ENCODE measurements around the gene MARCHF4. TPM values are rescaled to one million over a fixed set of nuclear protein-coding genes. Genes with fewer than 3 reads are reported as not detected.

MARCHF4 gene
- total RNA-seq, 4 donors from 2014 or later, result 0.07 TPM; not detected in 3

- no peaks in the 10 kb centered on the region for H3K36me3 ChIP-seq
- H3K27me3 ChIP-seq, result no peaks in the 10 kb centered on the region
- no peak for DNase-seq
- no peak for TF ChIP-seq POLR2A (IDR thresholded peaks at IDR 0.05)
- TF ChIP-seq CTCF (IDR thresholded peaks at IDR 0.05), result no peak
- no peak overlapping the region for H3K27ac ChIP-seq
- peaks cover 0 to 1% of the 10 kb centered on the region in 2 donors for H3K4me1 ChIP-seq
- H3K9me3 ChIP-seq, result no peaks in the 10 kb centered on the region
- intact Hi-C loops (cut with DNase I; ENCODE audit: low total_unique reads), result no loop called here
- H3K4me3 ChIP-seq, result no peak overlapping the region
Observed at GRCh38 chr2:216344206-216344949, 27.9 kb downstream of the MARCHF4 start.

GRCh38 chr2:216343221-216343980 is 28.9 kb downstream of the MARCHF4 start:
- Histone ChIP-seq H3K9me3 (no peaks in the 10 kb centered on the region), H3K36me3 (no peaks in the 10 kb centered on the region), H3K4me3 (no peak overlapping the region), H3K27ac (no peak overlapping the region), H3K27me3 (no peaks in the 10 kb centered on the region), H3K4me1 (peaks cover 0 to 4% of the 10 kb centered on the region in 2 donors)
- intact Hi-C loops (cut with DNase I; ENCODE audit: low total_unique reads), result no loop called here
- DNase-seq, result no peak
- TF ChIP-seq CTCF (IDR thresholded peaks at IDR 0.05) (no peak), POLR2A (IDR thresholded peaks at IDR 0.05) (no peak)

- H3K9me3 ChIP-seq, result no peaks in the 10 kb centered on the region
- H3K27me3 ChIP-seq, result no peaks in the 10 kb centered on the region
- H3K36me3 ChIP-seq, result no peaks in the 10 kb centered on the region
- H3K4me3 ChIP-seq, result no peak overlapping the region
- DNase-seq, result no peak
- no peak for TF ChIP-seq CTCF (IDR thresholded peaks at IDR 0.05)
- TF ChIP-seq POLR2A (IDR thresholded peaks at IDR 0.05), result no peak
- H3K4me1 ChIP-seq, result peaks cover 0 to 4% of the 10 kb centered on the region in 2 donors
- peak overlapping the region; percentile 64 to 68 for H3K27ac ChIP-seq
- intact Hi-C loops (cut with DNase I; ENCODE audit: low total_unique reads), result no loop called here
Observed at GRCh38 chr2:216341121-216341520, 31.2 kb downstream of the MARCHF4 start.

GRCh38 chr2:216340280-216340631 is 32.0 kb downstream of the MARCHF4 start:
- TF ChIP-seq POLR2A (IDR thresholded peaks at IDR 0.05) (no peak), CTCF (IDR thresholded peaks at IDR 0.05) (no peak)
- no peak overlapping the region for H3K4me3 ChIP-seq
- intact Hi-C loops (cut with DNase I; ENCODE audit: low total_unique reads), result no loop called here
- H3K27ac ChIP-seq, result peak overlapping the region; percentile 64 to 68
- H3K4me1 ChIP-seq, result peaks cover 0 to 4% of the 10 kb centered on the region in 2 donors
- DNase-seq, result no peak
- H3K36me3 ChIP-seq, result no peaks in the 10 kb centered on the region
- H3K27me3 ChIP-seq, result no peaks in the 10 kb centered on the region
- H3K9me3 ChIP-seq, result no peaks in the 10 kb centered on the region

Data from uterus (tissue), 4 donors.